SK-N-SH treated with all-trans-retinoic acid at 6 μM for 48 hours (cell line): ENCODE data around the gene TMEM59L.

Source experiments
- ATAC-seq: fragments of 200-7000 bp; cut with Tn5 transposase; 3 replicates; pipeline ENCODE4 v1.9.1; 2020; ENCODE audit warnings: mild to moderate bottlenecking, moderate library complexity
- ARNTL ChIP-seq: fragments of 450-650 bp; formaldehyde crosslinking; IDR thresholded peaks from 2 replicates; pipeline ENCODE4 v1.5.0; 2020; ENCODE audit warnings: low read depth, mild to moderate bottlenecking, moderate library complexity, borderline replicate concordance
- BACH2 ChIP-seq: fragments of 250-450 bp; sonication (Bioruptor Pico); IDR thresholded peaks from 2 replicates; pipeline ENCODE4 v1.9.0; 2021; ENCODE audit warnings: mild to moderate bottlenecking, borderline replicate concordance
- CREB5 ChIP-seq: fragments of 250-450 bp; sonication (Bioruptor Pico); IDR thresholded peaks from 2 replicates; pipeline ENCODE4 v1.5.1; 2020; ENCODE audit warnings: low read depth, mild to moderate bottlenecking, moderate library complexity
- CSDC2 ChIP-seq: fragments of 250-450 bp; sonication (Bioruptor Pico); IDR thresholded peaks from 2 replicates; pipeline ENCODE4 v1.5.0; 2020; ENCODE audit warnings: mild to moderate bottlenecking, moderate library complexity
- CSRNP3 ChIP-seq: fragments of 250-450 bp; sonication (Bioruptor Pico); IDR thresholded peaks from 2 replicates; pipeline ENCODE4 v1.5.1; 2021; ENCODE audit warnings: mild to moderate bottlenecking, moderate library complexity
- GLIS3 ChIP-seq: fragments of 250-450 bp; sonication (Bioruptor Pico); IDR thresholded peaks from 2 replicates; pipeline ENCODE4 v1.5.0; 2020; ENCODE audit warnings: mild to moderate bottlenecking, moderate library complexity
- ISL1 ChIP-seq: fragments of 250-450 bp; sonication (Bioruptor Pico); IDR thresholded peaks from 2 replicates; pipeline ENCODE4 v2.1.2; 2022; ENCODE audit warnings: mild to moderate bottlenecking, moderate library complexity
- OSR1 ChIP-seq: fragments of 250-450 bp; sonication (Bioruptor Pico); IDR thresholded peaks from 2 replicates; pipeline ENCODE4 v1.8.0; 2022; ENCODE audit warnings: moderate library complexity, mild to moderate bottlenecking, inconsistent platforms
- PATZ1 ChIP-seq: fragments of 250-450 bp; sonication (Bioruptor Pico); IDR thresholded peaks from 2 replicates; pipeline ENCODE4 v1.8.0; 2020; ENCODE audit warnings: mild to moderate bottlenecking, moderate library complexity, borderline replicate concordance
- POU6F1 ChIP-seq: fragments of 250-450 bp; sonication (Bioruptor Pico); IDR thresholded peaks from 2 replicates; pipeline ENCODE4 v1.8.0; 2021; ENCODE audit warnings: low read depth, mild to moderate bottlenecking, moderate library complexity, borderline replicate concordance
- PPARA ChIP-seq: fragments of 250-450 bp; sonication (Bioruptor Pico); IDR thresholded peaks from 2 replicates; pipeline ENCODE4 v1.5.0; 2020; ENCODE audit warnings: mild to moderate bottlenecking, borderline replicate concordance
- RARB ChIP-seq: fragments of 250-450 bp; sonication (Bioruptor Pico); IDR thresholded peaks from 2 replicates; pipeline ENCODE4 v1.8.0; 2021; ENCODE audit warnings: mild to moderate bottlenecking, moderate library complexity
- SNAI2 ChIP-seq: fragments of 250-450 bp; sonication (Bioruptor Pico); IDR thresholded peaks from 2 replicates; pipeline ENCODE4 v1.5.0; 2020; ENCODE audit warnings: mild to moderate bottlenecking, moderate library complexity
- TCF4 ChIP-seq: fragments of 250-450 bp; sonication (Bioruptor Pico); IDR thresholded peaks from 2 replicates; pipeline ENCODE4 v1.8.0; 2021; ENCODE audit warnings: mild to moderate bottlenecking, moderate library complexity, borderline replicate concordance
- TOX ChIP-seq: fragments of 250-450 bp; sonication (Bioruptor Pico); IDR thresholded peaks from 2 replicates; pipeline ENCODE4 v1.8.0; 2021; ENCODE audit warnings: mild to moderate bottlenecking, moderate library complexity, borderline replicate concordance
- TSHZ2 ChIP-seq: fragments of 250-450 bp; sonication (Bioruptor Pico); IDR thresholded peaks from 2 replicates; pipeline ENCODE4 v1.5.0; 2020; ENCODE audit warnings: mild to moderate bottlenecking, moderate library complexity
- ZC3H10 ChIP-seq: fragments of 250-450 bp; sonication (Bioruptor Pico); IDR thresholded peaks from 2 replicates; pipeline ENCODE4 v1.5.1; 2021; ENCODE audit warnings: mild to moderate bottlenecking, moderate library complexity
- ZFP3 ChIP-seq: fragments of 250-450 bp; sonication (Bioruptor Pico); IDR thresholded peaks from 2 replicates; pipeline ENCODE4 v1.5.0; 2020; ENCODE audit warnings: mild to moderate bottlenecking, moderate library complexity
- ZFP30 ChIP-seq: fragments of 450-650 bp; formaldehyde crosslinking; IDR thresholded peaks from 2 replicates; pipeline ENCODE4 v1.5.0; 2022; ENCODE audit warnings: mild to moderate bottlenecking, moderate library complexity
- ZNF565 ChIP-seq: fragments of 450-650 bp; formaldehyde crosslinking; conservative IDR thresholded peaks from 2 replicates; pipeline ENCODE4 v1.5.0; 2020; ENCODE audit warnings: low read depth, mild to moderate bottlenecking, moderate library complexity
- ZNF70 ChIP-seq: fragments of 450-650 bp; formaldehyde crosslinking; IDR thresholded peaks from 2 replicates; pipeline ENCODE4 v1.5.0; 2020; ENCODE audit warnings: mild to moderate bottlenecking, moderate library complexity
- ZNF8 ChIP-seq: fragments of 450-650 bp; formaldehyde crosslinking; IDR thresholded peaks from 2 replicates; pipeline ENCODE4 v1.5.0; 2020; ENCODE audit warnings: mild to moderate bottlenecking, moderate library complexity

The TMEM59L gene

GRCh38 chr19:18616023-18616422 is 3.4 kb downstream of the TMEM59L start:
- ATAC-seq = no peak

GRCh38 chr19:18617562-18617961 is 4.9 kb downstream of the TMEM59L start:
- no peak for TF ChIP-seq GLIS3 (CRISPR knock-in tag)
- TF ChIP-seq CSDC2 = no peak
- TF ChIP-seq POU6F1 (CRISPR knock-in tag) = no peak
- no peak for TF ChIP-seq ZFP30 (CRISPR knock-in tag)
- no peak for TF ChIP-seq TCF4 (CRISPR knock-in tag)
- no peak for TF ChIP-seq ZNF8 (CRISPR knock-in tag)
- TF ChIP-seq OSR1 (CRISPR knock-in tag) = no peak
- no peak for ATAC-seq

More at GRCh38 chr19:18616023-18616422, 3.4 kb downstream of the TMEM59L start:
- TF ChIP-seq CSDC2 = no peak
- TF ChIP-seq CSRNP3 (CRISPR knock-in tag) = no peak
- no peak for TF ChIP-seq ISL1 (CRISPR knock-in tag)
- no peak for TF ChIP-seq POU6F1 (CRISPR knock-in tag)
- TF ChIP-seq PATZ1 (CRISPR knock-in tag) = no peak
- TF ChIP-seq TOX = no peak
- no peak for TF ChIP-seq GLIS3 (CRISPR knock-in tag)
- no peak for TF ChIP-seq RARB (CRISPR knock-in tag)
- TF ChIP-seq BACH2 (CRISPR knock-in tag) = no peak
- TF ChIP-seq PPARA (CRISPR knock-in tag) = no peak
- no peak for TF ChIP-seq ARNTL (CRISPR knock-in tag)
- no peak for TF ChIP-seq ZFP3 (CRISPR knock-in tag)
- TF ChIP-seq ZFP30 (CRISPR knock-in tag) = no peak
- TF ChIP-seq TSHZ2 (CRISPR knock-in tag) = no peak
- TF ChIP-seq ZNF565 = no peak
- no peak for TF ChIP-seq OSR1 (CRISPR knock-in tag)
- no peak for TF ChIP-seq ZNF70 (CRISPR knock-in tag)
- TF ChIP-seq ZC3H10 = no peak
- TF ChIP-seq SNAI2 (CRISPR knock-in tag) = no peak
- TF ChIP-seq ZNF8 (CRISPR knock-in tag) = no peak

DNA sequence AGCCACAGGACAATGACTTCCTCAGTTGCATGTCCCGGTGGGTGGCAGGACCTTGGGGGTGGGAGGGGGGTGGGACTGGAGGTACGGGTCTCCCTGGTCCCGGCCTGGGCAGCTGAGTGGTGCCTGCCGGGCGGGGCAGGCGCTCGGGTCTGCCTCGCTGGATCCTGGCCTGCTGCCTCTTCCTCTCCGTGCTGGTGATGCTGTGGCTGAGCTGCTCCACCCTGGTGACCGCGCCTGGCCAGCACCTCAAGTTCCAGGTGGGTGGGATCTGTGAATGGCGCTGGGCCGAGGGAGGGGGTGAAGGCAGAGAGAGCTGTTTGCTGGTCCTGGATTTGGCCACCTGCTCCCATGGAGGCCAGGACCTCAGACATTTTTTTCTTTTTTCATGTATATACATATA is 5.6 kb downstream of the TMEM59L start:
- no peak for ATAC-seq
- TF ChIP-seq TCF4 (CRISPR knock-in tag) (no peak), GLIS3 (CRISPR knock-in tag) (no peak), CSDC2 (no peak), CREB5 (CRISPR knock-in tag) (no peak), ISL1 (CRISPR knock-in tag) (no peak), PATZ1 (CRISPR knock-in tag) (no peak), TSHZ2 (CRISPR knock-in tag) (no peak), ZC3H10 (no peak), ARNTL (CRISPR knock-in tag) (no peak)
